SK-N-SH treated with all-trans-retinoic acid at 6 μM for 48 hours (cell line): ENCODE results near the gene ELK4.

Source experiments
- ATAC-seq: fragments of 200-7000 bp; cut with Tn5 transposase; 3 replicates; pipeline ENCODE4 v1.9.1; 2020; ENCODE audit warnings: mild to moderate bottlenecking, moderate library complexity
- ARNTL ChIP-seq: fragments of 450-650 bp; formaldehyde crosslinking; IDR thresholded peaks from 2 replicates; pipeline ENCODE4 v1.5.0; 2020; ENCODE audit warnings: low read depth, mild to moderate bottlenecking, moderate library complexity, borderline replicate concordance
- CREB5 ChIP-seq: fragments of 250-450 bp; sonication (Bioruptor Pico); IDR thresholded peaks from 2 replicates; pipeline ENCODE4 v1.5.1; 2020; ENCODE audit warnings: low read depth, mild to moderate bottlenecking, moderate library complexity
- CSDC2 ChIP-seq: fragments of 250-450 bp; sonication (Bioruptor Pico); IDR thresholded peaks from 2 replicates; pipeline ENCODE4 v1.5.0; 2020; ENCODE audit warnings: mild to moderate bottlenecking, moderate library complexity
- ESRRG ChIP-seq: fragments of 250-450 bp; sonication (Bioruptor Pico); IDR thresholded peaks from 2 replicates; pipeline ENCODE4 v1.6.1; 2021; ENCODE audit warnings: mild to moderate bottlenecking
- GLIS3 ChIP-seq: fragments of 250-450 bp; sonication (Bioruptor Pico); IDR thresholded peaks from 2 replicates; pipeline ENCODE4 v1.5.0; 2020; ENCODE audit warnings: mild to moderate bottlenecking, moderate library complexity
- ISL1 ChIP-seq: fragments of 250-450 bp; sonication (Bioruptor Pico); IDR thresholded peaks from 2 replicates; pipeline ENCODE4 v2.1.2; 2022; ENCODE audit warnings: mild to moderate bottlenecking, moderate library complexity
- OSR1 ChIP-seq: fragments of 250-450 bp; sonication (Bioruptor Pico); IDR thresholded peaks from 2 replicates; pipeline ENCODE4 v1.8.0; 2022; ENCODE audit warnings: moderate library complexity, mild to moderate bottlenecking, inconsistent platforms
- PPARA ChIP-seq: fragments of 250-450 bp; sonication (Bioruptor Pico); IDR thresholded peaks from 2 replicates; pipeline ENCODE4 v1.5.0; 2020; ENCODE audit warnings: mild to moderate bottlenecking, borderline replicate concordance
- RARB ChIP-seq: fragments of 250-450 bp; sonication (Bioruptor Pico); IDR thresholded peaks from 2 replicates; pipeline ENCODE4 v1.8.0; 2021; ENCODE audit warnings: mild to moderate bottlenecking, moderate library complexity
- SNAI2 ChIP-seq: fragments of 250-450 bp; sonication (Bioruptor Pico); IDR thresholded peaks from 2 replicates; pipeline ENCODE4 v1.5.0; 2020; ENCODE audit warnings: mild to moderate bottlenecking, moderate library complexity
- TOX ChIP-seq: fragments of 250-450 bp; sonication (Bioruptor Pico); IDR thresholded peaks from 2 replicates; pipeline ENCODE4 v1.8.0; 2021; ENCODE audit warnings: mild to moderate bottlenecking, moderate library complexity, borderline replicate concordance
- ZFP30 ChIP-seq: fragments of 450-650 bp; formaldehyde crosslinking; IDR thresholded peaks from 2 replicates; pipeline ENCODE4 v1.5.0; 2022; ENCODE audit warnings: mild to moderate bottlenecking, moderate library complexity
- ZNF70 ChIP-seq: fragments of 450-650 bp; formaldehyde crosslinking; IDR thresholded peaks from 2 replicates; pipeline ENCODE4 v1.5.0; 2020; ENCODE audit warnings: mild to moderate bottlenecking, moderate library complexity
- ZNF8 ChIP-seq: fragments of 450-650 bp; formaldehyde crosslinking; IDR thresholded peaks from 2 replicates; pipeline ENCODE4 v1.5.0; 2020; ENCODE audit warnings: mild to moderate bottlenecking, moderate library complexity
- TF ChIP-seq, protein P1 (sequence below): fragments of 250-450 bp; sonication (Bioruptor Pico); IDR thresholded peaks from 2 replicates; pipeline ENCODE4 v1.5.0; 2020; ENCODE audit warnings: mild to moderate bottlenecking, moderate library complexity
- TF ChIP-seq, protein P2 (sequence below): fragments of 250-450 bp; sonication (Bioruptor Pico); IDR thresholded peaks from 2 replicates; pipeline ENCODE4 v1.8.0; 2021; ENCODE audit warnings: low read depth, mild to moderate bottlenecking, moderate library complexity, borderline replicate concordance
- TF ChIP-seq, protein P3 (sequence below): fragments of 250-450 bp; sonication (Bioruptor Pico); IDR thresholded peaks from 2 replicates; pipeline ENCODE4 v1.8.0; 2020; ENCODE audit warnings: mild to moderate bottlenecking, moderate library complexity, borderline replicate concordance

Gene ELK4

GRCh38 chr1:205672395-205672889 lies 40.6 kb upstream of the ELK4 start (continued):
- TF ChIP-seq, protein P1, sequence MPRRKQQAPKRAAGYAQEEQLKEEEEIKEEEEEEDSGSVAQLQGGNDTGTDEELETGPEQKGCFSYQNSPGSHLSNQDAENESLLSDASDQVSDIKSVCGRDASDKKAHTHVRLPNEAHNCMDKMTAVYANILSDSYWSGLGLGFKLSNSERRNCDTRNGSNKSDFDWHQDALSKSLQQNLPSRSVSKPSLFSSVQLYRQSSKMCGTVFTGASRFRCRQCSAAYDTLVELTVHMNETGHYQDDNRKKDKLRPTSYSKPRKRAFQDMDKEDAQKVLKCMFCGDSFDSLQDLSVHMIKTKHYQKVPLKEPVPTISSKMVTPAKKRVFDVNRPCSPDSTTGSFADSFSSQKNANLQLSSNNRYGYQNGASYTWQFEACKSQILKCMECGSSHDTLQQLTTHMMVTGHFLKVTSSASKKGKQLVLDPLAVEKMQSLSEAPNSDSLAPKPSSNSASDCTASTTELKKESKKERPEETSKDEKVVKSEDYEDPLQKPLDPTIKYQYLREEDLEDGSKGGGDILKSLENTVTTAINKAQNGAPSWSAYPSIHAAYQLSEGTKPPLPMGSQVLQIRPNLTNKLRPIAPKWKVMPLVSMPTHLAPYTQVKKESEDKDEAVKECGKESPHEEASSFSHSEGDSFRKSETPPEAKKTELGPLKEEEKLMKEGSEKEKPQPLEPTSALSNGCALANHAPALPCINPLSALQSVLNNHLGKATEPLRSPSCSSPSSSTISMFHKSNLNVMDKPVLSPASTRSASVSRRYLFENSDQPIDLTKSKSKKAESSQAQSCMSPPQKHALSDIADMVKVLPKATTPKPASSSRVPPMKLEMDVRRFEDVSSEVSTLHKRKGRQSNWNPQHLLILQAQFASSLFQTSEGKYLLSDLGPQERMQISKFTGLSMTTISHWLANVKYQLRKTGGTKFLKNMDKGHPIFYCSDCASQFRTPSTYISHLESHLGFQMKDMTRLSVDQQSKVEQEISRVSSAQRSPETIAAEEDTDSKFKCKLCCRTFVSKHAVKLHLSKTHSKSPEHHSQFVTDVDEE (CRISPR knock-in tag), result no peak

DNA sequence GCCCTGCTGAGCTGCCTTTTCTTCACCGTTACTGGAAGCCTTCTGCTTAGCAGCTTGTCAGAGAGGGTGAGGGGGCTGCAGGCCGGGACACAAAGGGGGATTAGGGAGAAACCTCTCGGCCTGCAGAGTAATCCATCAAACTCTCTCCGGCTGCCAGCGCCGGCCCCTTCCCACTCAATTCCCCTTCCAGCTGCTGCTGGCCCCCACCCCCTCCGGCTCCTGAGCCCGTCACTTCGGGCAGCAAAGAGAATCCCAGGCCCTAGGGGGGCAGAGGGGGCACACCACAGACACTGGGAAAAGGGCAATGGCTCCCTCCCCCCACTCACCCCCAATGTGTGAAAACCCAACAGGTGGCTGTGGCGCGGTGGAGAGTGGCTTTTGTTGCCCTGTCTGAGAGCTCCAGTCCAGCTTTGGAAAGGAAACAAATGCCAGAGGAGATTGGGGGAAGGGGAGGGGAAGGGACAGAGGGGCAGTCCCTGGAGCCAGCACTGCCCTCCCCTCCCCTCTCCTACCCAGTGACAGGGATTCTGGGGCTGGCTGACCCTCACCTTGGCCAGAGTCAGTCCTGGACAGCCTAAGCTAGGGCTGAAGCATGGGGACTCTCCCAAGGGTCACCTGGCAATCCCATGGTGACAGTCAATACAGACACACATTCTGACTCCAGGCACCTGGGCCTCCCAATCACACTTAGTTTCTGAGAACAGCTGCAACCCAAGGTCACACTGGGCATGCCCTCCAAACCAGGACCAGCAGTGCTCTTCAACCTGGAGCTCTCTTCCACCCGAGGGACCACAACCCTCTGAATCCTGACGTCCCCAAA lies 39.0 kb upstream of the ELK4 start:
- TF ChIP-seq ZNF70 (CRISPR knock-in tag), result no peak
- TF ChIP-seq SNAI2 (CRISPR knock-in tag), result no peak
- TF ChIP-seq RARB, result no peak
- no peak for ATAC-seq

GRCh38 chr1:205670150-205670446 lies 38.3 kb upstream of the ELK4 start:
- no peak for TF ChIP-seq TOX (CRISPR knock-in tag)
- TF ChIP-seq ZNF8 (CRISPR knock-in tag), result no peak
- TF ChIP-seq GLIS3 (CRISPR knock-in tag), result no peak
- TF ChIP-seq ARNTL, result no peak
- TF ChIP-seq, protein P1 (CRISPR knock-in tag), result no peak
- no peak for TF ChIP-seq ISL1 (CRISPR knock-in tag)
- no peak for TF ChIP-seq ZFP30 (CRISPR knock-in tag)
- no peak for TF ChIP-seq CSDC2 (CRISPR knock-in tag)
- TF ChIP-seq OSR1, result no peak
- TF ChIP-seq ZNF70 (CRISPR knock-in tag), result no peak
- TF ChIP-seq, protein P2, sequence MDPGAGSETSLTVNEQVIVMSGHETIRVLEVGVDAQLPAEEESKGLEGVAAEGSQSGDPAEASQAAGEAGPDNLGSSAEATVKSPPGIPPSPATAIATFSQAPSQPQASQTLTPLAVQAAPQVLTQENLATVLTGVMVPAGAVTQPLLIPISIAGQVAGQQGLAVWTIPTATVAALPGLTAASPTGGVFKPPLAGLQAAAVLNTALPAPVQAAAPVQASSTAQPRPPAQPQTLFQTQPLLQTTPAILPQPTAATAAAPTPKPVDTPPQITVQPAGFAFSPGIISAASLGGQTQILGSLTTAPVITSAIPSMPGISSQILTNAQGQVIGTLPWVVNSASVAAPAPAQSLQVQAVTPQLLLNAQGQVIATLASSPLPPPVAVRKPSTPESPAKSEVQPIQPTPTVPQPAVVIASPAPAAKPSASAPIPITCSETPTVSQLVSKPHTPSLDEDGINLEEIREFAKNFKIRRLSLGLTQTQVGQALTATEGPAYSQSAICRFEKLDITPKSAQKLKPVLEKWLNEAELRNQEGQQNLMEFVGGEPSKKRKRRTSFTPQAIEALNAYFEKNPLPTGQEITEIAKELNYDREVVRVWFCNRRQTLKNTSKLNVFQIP (CRISPR knock-in tag), result no peak
- TF ChIP-seq ESRRG (CRISPR knock-in tag), result no peak
- TF ChIP-seq, protein P3, sequence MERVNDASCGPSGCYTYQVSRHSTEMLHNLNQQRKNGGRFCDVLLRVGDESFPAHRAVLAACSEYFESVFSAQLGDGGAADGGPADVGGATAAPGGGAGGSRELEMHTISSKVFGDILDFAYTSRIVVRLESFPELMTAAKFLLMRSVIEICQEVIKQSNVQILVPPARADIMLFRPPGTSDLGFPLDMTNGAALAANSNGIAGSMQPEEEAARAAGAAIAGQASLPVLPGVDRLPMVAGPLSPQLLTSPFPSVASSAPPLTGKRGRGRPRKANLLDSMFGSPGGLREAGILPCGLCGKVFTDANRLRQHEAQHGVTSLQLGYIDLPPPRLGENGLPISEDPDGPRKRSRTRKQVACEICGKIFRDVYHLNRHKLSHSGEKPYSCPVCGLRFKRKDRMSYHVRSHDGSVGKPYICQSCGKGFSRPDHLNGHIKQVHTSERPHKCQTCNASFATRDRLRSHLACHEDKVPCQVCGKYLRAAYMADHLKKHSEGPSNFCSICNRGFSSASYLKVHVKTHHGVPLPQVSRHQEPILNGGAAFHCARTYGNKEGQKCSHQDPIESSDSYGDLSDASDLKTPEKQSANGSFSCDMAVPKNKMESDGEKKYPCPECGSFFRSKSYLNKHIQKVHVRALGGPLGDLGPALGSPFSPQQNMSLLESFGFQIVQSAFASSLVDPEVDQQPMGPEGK (CRISPR knock-in tag), result no peak
- no peak for TF ChIP-seq PPARA (CRISPR knock-in tag)
- no peak for TF ChIP-seq CREB5 (CRISPR knock-in tag)
- ATAC-seq, result no peak
